ENCODE results near the gene SCP2.
A peak's percentile ranks its signal among the peaks of the same experiment; 100 is the strongest.

SCP2 gene, protein sequence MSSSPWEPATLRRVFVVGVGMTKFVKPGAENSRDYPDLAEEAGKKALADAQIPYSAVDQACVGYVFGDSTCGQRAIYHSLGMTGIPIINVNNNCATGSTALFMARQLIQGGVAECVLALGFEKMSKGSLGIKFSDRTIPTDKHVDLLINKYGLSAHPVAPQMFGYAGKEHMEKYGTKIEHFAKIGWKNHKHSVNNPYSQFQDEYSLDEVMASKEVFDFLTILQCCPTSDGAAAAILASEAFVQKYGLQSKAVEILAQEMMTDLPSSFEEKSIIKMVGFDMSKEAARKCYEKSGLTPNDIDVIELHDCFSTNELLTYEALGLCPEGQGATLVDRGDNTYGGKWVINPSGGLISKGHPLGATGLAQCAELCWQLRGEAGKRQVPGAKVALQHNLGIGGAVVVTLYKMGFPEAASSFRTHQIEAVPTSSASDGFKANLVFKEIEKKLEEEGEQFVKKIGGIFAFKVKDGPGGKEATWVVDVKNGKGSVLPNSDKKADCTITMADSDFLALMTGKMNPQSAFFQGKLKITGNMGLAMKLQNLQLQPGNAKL

DNA sequence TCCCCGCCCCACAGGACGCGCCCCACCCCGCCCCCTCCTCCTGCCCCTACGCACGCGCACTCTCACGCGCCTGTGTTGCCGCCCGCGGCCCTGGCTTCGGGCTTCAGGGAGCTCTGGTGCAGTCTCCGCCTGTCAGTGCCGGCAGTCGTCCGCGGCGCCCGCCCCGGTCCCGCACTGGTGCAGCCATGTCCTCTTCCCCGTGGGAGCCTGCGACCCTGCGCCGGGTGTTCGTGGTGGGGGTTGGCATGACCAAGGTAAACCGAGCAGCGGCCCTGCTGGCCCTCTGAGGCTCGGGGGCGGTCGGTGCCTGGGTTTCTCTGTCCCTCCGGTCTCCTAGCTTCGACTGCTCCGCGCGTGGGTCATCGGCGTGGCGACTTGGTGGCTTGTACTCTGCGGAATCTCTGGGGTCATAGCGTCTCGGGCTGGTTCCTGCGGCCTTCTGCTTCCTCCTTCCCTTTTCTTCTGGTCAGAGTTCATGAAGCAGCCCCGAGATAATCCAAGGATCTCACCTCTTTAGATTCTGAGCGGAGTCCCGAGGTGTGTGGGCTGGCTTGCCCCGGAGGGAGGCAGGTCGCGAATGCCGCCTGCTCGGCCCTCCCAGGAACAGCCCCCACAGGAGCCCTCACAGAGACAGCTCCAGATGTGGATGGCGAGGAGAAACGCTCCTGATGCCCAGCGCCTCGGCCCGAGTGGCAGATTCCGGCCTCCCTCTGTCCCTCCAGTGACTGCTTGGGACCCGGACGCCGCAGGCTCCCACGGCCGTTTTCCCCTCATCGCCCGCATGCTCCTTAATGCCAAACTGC lies at the start of gene SCP2:
Gene SCP2, plus strand, starts transcription at position 65 of the 803 bp plus-strand sequence. Its CDS starts 121 bp downstream, at position 186.
- Histone ChIP-seq H3K4me3 (replicated peaks; ENCODE audit: low read depth, low read length) (peak within 1 kb of the TSS; percentile 89), H3K27me3 (replicated peaks; ENCODE audit: control insufficient read depth, insufficient read depth, low read length) (no peaks in the 10 kb centered on the region), H3K36me3 (ENCODE audit: control insufficient read depth, insufficient read depth, low read length) (no peaks in the 10 kb centered on the region)
- TF ChIP-seq, protein P1, sequence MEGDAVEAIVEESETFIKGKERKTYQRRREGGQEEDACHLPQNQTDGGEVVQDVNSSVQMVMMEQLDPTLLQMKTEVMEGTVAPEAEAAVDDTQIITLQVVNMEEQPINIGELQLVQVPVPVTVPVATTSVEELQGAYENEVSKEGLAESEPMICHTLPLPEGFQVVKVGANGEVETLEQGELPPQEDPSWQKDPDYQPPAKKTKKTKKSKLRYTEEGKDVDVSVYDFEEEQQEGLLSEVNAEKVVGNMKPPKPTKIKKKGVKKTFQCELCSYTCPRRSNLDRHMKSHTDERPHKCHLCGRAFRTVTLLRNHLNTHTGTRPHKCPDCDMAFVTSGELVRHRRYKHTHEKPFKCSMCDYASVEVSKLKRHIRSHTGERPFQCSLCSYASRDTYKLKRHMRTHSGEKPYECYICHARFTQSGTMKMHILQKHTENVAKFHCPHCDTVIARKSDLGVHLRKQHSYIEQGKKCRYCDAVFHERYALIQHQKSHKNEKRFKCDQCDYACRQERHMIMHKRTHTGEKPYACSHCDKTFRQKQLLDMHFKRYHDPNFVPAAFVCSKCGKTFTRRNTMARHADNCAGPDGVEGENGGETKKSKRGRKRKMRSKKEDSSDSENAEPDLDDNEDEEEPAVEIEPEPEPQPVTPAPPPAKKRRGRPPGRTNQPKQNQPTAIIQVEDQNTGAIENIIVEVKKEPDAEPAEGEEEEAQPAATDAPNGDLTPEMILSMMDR (IDR thresholded peaks at IDR 0.05; ENCODE audit: insufficient read depth, low read length, poor library complexity, severe bottlenecking), result no peak
- DNase-seq (ENCODE audit: extremely low read depth, insufficient read length), result peak; percentile 79

DNA sequence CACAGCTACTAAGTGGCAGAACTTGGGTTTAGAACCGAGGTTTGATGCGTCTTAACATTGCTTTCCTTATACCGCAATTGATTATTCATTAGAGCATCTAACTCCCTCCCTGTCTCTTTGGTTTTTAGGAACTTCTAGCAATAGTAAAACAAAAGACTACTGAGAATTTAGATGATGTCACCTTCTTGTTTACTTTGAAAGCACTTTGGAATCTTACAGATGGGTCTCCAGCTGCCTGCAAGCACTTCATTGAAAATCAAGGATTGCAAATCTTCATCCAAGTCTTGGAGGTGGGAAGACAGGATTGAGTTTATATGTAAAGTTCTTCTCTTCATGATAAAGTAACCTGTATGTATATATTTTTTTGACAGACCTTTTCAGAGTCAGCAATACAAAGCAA lies 49.5 kb upstream of the SCP2 start:
- DNase-seq (ENCODE audit: extremely low read depth, insufficient read length), result no peak
- TF ChIP-seq, protein P1 (IDR thresholded peaks at IDR 0.05; ENCODE audit: insufficient read depth, low read length, poor library complexity, severe bottlenecking), result no peak
- Histone ChIP-seq H3K36me3 (ENCODE audit: control insufficient read depth, insufficient read depth, low read length) (peaks cover 15% of the 10 kb centered on the region), H3K27me3 (replicated peaks; ENCODE audit: control insufficient read depth, insufficient read depth, low read length) (no peaks in the 10 kb centered on the region), H3K4me3 (replicated peaks; ENCODE audit: low read depth, low read length) (no peak overlapping the region)

DNA sequence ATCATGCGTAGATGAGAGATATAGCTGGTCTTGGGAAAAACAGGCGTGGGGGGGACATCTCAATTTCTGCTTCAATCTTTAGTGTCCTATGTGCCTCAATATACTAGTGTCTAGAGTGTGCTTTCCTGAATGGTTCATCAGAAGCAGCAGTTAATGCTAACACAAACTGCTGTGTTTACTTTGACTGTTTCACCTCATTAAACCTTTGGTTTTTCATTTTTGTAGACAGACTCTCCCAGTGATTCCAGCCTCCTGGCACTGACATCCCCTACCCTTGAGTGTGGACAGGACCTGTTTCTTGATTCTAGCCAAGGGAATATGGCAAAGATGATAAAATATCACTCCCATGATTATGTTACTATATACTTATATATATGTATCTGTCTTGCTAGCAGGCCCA lies 46.9 kb upstream of the SCP2 start:
- Histone ChIP-seq H3K4me3 (replicated peaks; ENCODE audit: low read depth, low read length) (no peak overlapping the region), H3K36me3 (ENCODE audit: control insufficient read depth, insufficient read depth, low read length) (peaks cover 12% of the 10 kb centered on the region), H3K27me3 (replicated peaks; ENCODE audit: control insufficient read depth, insufficient read depth, low read length) (no peaks in the 10 kb centered on the region)
- TF ChIP-seq, protein P1 (IDR thresholded peaks at IDR 0.05; ENCODE audit: insufficient read depth, low read length, poor library complexity, severe bottlenecking), result no peak
- no peak for DNase-seq (ENCODE audit: extremely low read depth, insufficient read length)

DNA sequence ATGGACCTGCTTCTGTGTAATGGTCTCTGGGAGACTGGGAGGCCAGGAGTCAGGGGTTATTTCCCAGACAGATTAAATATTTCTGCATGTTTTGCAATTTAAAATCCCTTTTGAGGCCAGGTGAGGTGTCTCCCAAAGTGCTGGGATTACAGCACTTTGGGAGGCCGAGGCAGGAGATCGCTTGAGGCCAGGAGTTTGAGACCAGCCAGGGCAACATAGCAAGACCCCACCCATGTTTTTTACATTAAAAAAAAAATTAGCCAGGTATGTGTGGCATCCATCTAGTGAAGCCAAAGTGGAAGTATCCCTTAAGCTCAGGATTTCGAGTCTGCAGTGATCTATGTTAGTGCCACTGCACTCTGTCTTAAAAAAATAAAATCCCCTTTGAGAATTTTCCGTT lies 39.6 kb upstream of the SCP2 start:
- Histone ChIP-seq H3K27me3 (replicated peaks; ENCODE audit: control insufficient read depth, insufficient read depth, low read length) (no peaks in the 10 kb centered on the region), H3K4me3 (replicated peaks; ENCODE audit: low read depth, low read length) (no peak overlapping the region), H3K36me3 (ENCODE audit: control insufficient read depth, insufficient read depth, low read length) (peaks cover 2% of the 10 kb centered on the region)
- DNase-seq (ENCODE audit: extremely low read depth, insufficient read length), result no peak
- TF ChIP-seq, protein P1 (IDR thresholded peaks at IDR 0.05; ENCODE audit: insufficient read depth, low read length, poor library complexity, severe bottlenecking), result no peak

DNA sequence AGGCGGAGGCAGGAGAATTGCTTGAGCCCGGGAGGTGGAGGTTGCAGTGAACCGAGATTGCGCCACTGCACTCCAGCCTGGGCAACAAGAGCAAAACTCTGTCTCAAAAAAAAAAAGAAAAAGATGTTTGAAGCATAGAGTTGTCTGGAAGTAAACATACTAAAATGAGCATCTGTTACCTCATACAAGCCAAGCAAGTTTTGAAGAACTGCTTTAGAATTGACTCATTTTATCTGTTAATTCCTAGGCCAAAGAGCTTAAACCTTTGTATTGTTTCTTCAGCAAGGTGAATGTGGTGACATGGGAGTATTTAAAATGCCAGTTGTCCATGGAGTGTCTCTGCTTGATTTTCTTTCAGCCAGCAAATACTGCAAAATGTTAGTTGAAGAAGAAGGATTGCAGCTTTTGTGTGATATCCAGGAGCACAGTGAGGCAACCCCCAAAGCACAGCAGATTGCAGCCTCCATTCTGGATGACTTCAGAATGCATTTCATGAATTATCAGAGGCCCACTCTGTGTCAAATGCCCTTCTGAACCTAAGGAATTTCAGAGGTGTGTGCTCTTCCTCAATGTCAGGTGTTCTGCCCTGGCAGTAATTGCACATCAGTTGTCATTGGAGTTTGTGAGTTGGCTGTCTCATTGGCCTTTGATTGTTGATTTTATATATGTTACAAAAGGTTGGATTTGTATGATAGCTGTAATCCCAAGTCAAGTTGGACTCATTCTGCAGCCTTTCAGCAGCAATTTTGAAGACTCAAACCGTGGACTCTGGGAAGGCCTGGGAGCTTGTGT lies 34.5 kb upstream of the SCP2 start:
- no peak for DNase-seq (ENCODE audit: extremely low read depth, insufficient read length)
- H3K27me3 ChIP-seq (replicated peaks; ENCODE audit: control insufficient read depth, insufficient read depth, low read length), result no peaks in the 10 kb centered on the region
- H3K36me3 ChIP-seq (ENCODE audit: control insufficient read depth, insufficient read depth, low read length), result peaks cover 9% of the 10 kb centered on the region
- TF ChIP-seq, protein P1 (IDR thresholded peaks at IDR 0.05; ENCODE audit: insufficient read depth, low read length, poor library complexity, severe bottlenecking), result no peak
- H3K4me3 ChIP-seq (replicated peaks; ENCODE audit: low read depth, low read length), result no peak overlapping the region
